ENCODE results near the gene SLC30A3. TPM values are rescaled to one million over a fixed set of nuclear protein-coding genes. Genes with fewer than 3 reads are reported as not detected.

Gene SLC30A3
- total and polyA plus RNA-seq, 2 of the 13 experiments (the other 11 are each of a cell fraction or from before 2014, with no cell fraction given): 0.38 to 0.79 TPM

DNA sequence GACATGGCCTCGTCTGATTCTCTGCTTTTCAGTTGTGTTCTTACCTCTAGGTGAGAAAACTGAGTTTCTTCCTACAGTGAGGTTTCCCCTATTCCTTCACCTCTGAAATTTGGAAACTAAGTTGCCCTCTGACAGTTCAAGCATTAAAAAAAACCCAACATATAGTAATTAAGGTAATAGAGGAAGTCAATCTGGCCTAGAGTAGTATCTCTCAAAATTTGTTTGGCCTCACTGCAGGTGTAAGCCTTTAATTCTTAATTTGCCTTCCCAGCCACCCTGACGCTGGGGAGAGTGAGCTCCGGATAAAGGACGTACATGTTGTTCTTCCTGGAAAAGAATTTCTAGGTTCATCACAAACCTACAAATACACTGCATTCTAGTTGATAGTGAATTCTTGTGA lies 44.2 kb downstream of the SLC30A3 start:
- BruUV-seq (replicated peaks): no TSS peak

DNA sequence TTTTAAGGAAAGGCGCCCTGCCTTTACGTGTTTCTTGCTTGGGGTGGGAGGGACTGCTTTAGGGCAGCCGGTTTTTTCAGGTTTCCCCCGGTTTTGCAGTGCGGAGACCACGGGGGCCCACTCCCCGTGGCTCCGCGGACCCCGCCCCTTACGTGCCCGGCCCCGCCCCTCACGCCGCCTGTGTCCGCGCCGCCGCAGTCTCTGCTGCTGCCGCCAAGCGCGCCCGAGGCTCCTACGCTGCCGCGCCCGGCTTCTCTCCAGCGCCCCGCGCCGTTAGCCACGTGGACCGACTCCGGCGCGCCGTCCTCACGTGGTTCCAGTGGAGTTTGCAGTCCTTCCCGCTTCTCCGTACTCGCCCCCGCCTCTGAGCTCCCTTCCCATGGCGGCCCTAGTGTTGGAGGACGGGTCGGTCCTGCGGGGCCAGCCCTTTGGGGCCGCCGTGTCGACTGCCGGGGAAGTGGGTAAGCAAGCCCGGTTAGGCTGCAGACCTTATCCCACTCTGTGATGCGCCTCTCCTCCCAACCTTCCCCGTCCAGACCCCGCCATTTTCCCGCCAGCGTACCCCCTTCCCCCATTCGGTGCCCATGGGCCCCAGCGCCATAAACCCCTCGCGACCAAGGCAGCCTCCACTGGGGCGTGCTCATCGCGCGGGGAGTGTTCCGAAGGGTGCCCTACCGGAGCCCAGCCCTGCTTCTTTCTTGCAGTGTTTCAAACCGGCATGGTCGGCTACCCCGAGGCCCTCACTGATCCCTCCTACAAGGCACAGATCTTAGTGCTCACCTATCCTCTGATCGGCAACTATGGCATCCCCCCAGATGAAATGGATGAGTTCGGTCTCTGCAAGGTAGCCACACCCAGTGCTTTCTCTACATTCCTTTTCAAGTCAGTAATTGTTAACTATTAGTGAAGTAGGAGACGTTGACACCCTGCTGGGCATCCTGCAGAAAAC lies 45.4 kb downstream of the SLC30A3 start, which contains the start of gene CAD:
CAD (plus strand) TSS at position 197 of the 949 bp plus-strand sequence; CDS start at position 380, 183 bp downstream.
- Histone ChIP-seq H4K20me1 (ENCODE audit: insufficient read depth, low read length) (no peaks in the 10 kb centered on the region), H3K79me2 (ENCODE audit: insufficient read depth, low read length) (peaks cover 15% of the 10 kb centered on the region), H3K9me3 (ENCODE audit: low read length) (no peaks in the 10 kb centered on the region), H3K4me1 (ENCODE audit: insufficient read depth, low read length) (peaks cover 40% of the 10 kb centered on the region), H3K4me2 (ENCODE audit: low read depth, low read length) (peak within 1 kb of the TSS; percentile 57), H3K9ac (ENCODE audit: insufficient read depth, low read depth, low read length) (peak within 1 kb of the TSS; percentile 60), H3K4me3 (replicated peaks in 1 of 3; ENCODE audit: insufficient read depth in 1 of 3, low read depth in 2 of 3, low read length in 3 of 3) (peak within 1 kb of the TSS in 2 of 3 experiments; percentile 49 to 59; a peak in 4 of 6 replicates), H2AFZ (ENCODE audit: low read length) (no peak within 1 kb of the TSS), H3K27ac (ENCODE audit: extremely low read length, insufficient read depth, low read length) (peak within 1 kb of the TSS; percentile 50), H3K27me3 (ENCODE audit: control insufficient read depth in 1 of 2, insufficient read depth in 2 of 2, low read length in 2 of 2) (no peaks in the 10 kb centered on the region; a peak in 1 of 5 replicates), H3K36me3 (replicated peaks in 1 of 2; ENCODE audit: control insufficient read depth in 1 of 2, insufficient read depth in 2 of 2, low read length in 2 of 2) (peaks cover 10 to 55% of the 10 kb centered on the region in 2 experiments)
- BruUV-seq (replicated peaks): no TSS peak
- POLR2A ChIA-PET: no interaction called here
- CTCF ChIA-PET (ENCODE audit: low intra/inter-chr PET ratio, low total read pairs): no interaction called here
- no peak for FAIRE-seq
- WGBS (ENCODE audit: low lambda C conversion rate): 86% methylated on average over 72 of the region's 72 CpGs
- intact Hi-C loops (cut with micrococcal nuclease; ENCODE audit: unreplicated experiment) (no loop called here), in situ Hi-C loops (cut with HindIII; ENCODE audit: extremely low pct_ligation_motif_present, low pct_unique_long_range_greater_than_20kb) (no loop called here)
- peak; percentile 77 for ATAC-seq
- DNase-seq (ENCODE audit: low spot score): peak; percentile 54
- no peak for TF ChIP-seq JUND (CRISPR knock-in tag; IDR thresholded peaks at IDR 0.05)
- TF ChIP-seq KDM5A (IDR thresholded peaks at IDR 0.05; ENCODE audit: borderline replicate concordance, low read length): no peak
- no peak for TF ChIP-seq TRIM24 (CRISPR knock-in tag; IDR thresholded peaks at IDR 0.05)
- TF ChIP-seq, protein P1, sequence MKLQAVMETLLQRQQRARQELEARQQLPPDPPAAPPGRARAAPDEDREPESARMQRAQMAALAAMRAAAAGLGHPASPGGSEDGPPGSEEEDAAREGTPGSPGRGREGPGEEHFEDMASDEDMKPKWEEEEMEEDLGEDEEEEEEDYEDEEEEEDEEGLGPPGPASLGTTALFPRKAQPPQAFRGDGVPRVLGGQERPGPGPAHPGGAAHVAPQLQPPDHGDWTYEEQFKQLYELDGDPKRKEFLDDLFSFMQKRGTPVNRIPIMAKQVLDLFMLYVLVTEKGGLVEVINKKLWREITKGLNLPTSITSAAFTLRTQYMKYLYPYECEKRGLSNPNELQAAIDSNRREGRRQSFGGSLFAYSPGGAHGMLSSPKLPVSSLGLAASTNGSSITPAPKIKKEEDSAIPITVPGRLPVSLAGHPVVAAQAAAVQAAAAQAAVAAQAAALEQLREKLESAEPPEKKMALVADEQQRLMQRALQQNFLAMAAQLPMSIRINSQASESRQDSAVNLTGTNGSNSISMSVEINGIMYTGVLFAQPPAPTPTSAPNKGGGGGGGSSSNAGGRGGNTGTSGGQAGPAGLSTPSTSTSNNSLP (IDR thresholded peaks at IDR 0.05; ENCODE audit: low read depth, low read length): no peak
- no peak for TF ChIP-seq ZNF550 (CRISPR knock-in tag; IDR thresholded peaks at IDR 0.05; ENCODE audit: borderline replicate concordance)
- TF ChIP-seq ZNF468 (CRISPR knock-in tag; IDR thresholded peaks at IDR 0.05): no peak
- no peak for TF ChIP-seq RFX3 (CRISPR knock-in tag; IDR thresholded peaks at IDR 0.05)
- TF ChIP-seq, protein P2, sequence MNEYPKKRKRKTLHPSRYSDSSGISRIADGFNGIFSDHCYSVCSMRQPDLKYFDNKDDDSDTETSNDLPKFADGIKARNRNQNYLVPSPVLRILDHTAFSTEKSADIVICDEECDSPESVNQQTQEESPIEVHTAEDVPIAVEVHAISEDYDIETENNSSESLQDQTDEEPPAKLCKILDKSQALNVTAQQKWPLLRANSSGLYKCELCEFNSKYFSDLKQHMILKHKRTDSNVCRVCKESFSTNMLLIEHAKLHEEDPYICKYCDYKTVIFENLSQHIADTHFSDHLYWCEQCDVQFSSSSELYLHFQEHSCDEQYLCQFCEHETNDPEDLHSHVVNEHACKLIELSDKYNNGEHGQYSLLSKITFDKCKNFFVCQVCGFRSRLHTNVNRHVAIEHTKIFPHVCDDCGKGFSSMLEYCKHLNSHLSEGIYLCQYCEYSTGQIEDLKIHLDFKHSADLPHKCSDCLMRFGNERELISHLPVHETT (CRISPR knock-in tag; conservative IDR thresholded peaks at IDR 0.05): peak; percentile 40; the same call in 1 of the 2 replicates
- no peak for TF ChIP-seq PITX1 (CRISPR knock-in tag; IDR thresholded peaks at IDR 0.05)
- no peak for TF ChIP-seq BRCA1 (CRISPR knock-in tag; IDR thresholded peaks at IDR 0.05)
- no peak for TF ChIP-seq JUNB (CRISPR knock-in tag; IDR thresholded peaks at IDR 0.05; ENCODE audit: borderline replicate concordance)
- no peak for TF ChIP-seq ATAD3A (CRISPR knock-in tag; IDR thresholded peaks at IDR 0.05)

More for the DNA sequence above, 44.2 kb downstream of the SLC30A3 start:
- H3K4me1 ChIP-seq (ENCODE audit: insufficient read depth, low read length): peaks cover 32% of the 10 kb centered on the region
- intact Hi-C loops (cut with micrococcal nuclease; ENCODE audit: unreplicated experiment) (no loop called here), in situ Hi-C loops (cut with HindIII; ENCODE audit: extremely low pct_ligation_motif_present, low pct_unique_long_range_greater_than_20kb) (no loop called here)
- CTCF ChIA-PET (ENCODE audit: low intra/inter-chr PET ratio, low total read pairs): no interaction called here
- H3K4me2 ChIP-seq (ENCODE audit: low read depth, low read length): no peak overlapping the region
- DNase-seq (ENCODE audit: low spot score): no peak
- POLR2A ChIA-PET: no interaction called here
- H3K9me3 ChIP-seq (ENCODE audit: low read length): no peaks in the 10 kb centered on the region
- H3K79me2 ChIP-seq (ENCODE audit: insufficient read depth, low read length): peaks cover 3% of the 10 kb centered on the region
- H3K27me3 ChIP-seq (ENCODE audit: control insufficient read depth in 1 of 2, insufficient read depth in 2 of 2, low read length in 2 of 2): no peaks in the 10 kb centered on the region
- TF ChIP-seq GZF1 (CRISPR knock-in tag; IDR thresholded peaks at IDR 0.05): no peak
- TF ChIP-seq KDM4B (CRISPR knock-in tag; IDR thresholded peaks at IDR 0.05): no peak
- 0 out of 2 replicates have a peak, but pooled peaks have one; percentile 20 for TF ChIP-seq RBFOX2 (IDR thresholded peaks at IDR 0.05; ENCODE audit: low read depth, low read length)
- no peak overlapping the region for H3K27ac ChIP-seq (ENCODE audit: extremely low read length, insufficient read depth, low read length)
- no peak for ATAC-seq
- H2AFZ ChIP-seq (ENCODE audit: low read length): no peak overlapping the region
- FAIRE-seq: no peak
- H3K9ac ChIP-seq (ENCODE audit: insufficient read depth, low read depth, low read length): no peak overlapping the region
- no peaks in the 10 kb centered on the region for H4K20me1 ChIP-seq (ENCODE audit: insufficient read depth, low read length)
- no peak overlapping the region for H3K4me3 ChIP-seq (replicated peaks in 1 of 3; ENCODE audit: insufficient read depth in 1 of 3, low read depth in 2 of 3, low read length in 3 of 3)
- peaks cover 19 to 65% of the 10 kb centered on the region in 2 experiments for H3K36me3 ChIP-seq (replicated peaks in 1 of 2; ENCODE audit: control insufficient read depth in 1 of 2, insufficient read depth in 2 of 2, low read length in 2 of 2)
- WGBS (ENCODE audit: low lambda C conversion rate): 97% methylated on average over 4 of the region's 4 CpGs
